Right atrium auricular region (tissue), 2 donors: ENCODE results near the gene GRIK1. TPM values are rescaled to one million over a fixed set of nuclear protein-coding genes. Genes with fewer than 3 reads are reported as not detected.

Source experiments
- DNase-seq: peaks from one replicate; pipeline ENCODE4 v3.0.0-alpha.2; 2019; ENCODE audit warnings: low spot score
- H3K27ac ChIP-seq, 2 donors: fragments of 200-600 bp; sonication (generic); 1 replicate in 1 of 2; 2 replicates in 1 of 2; pipeline ENCODE4 v1.5.1; 2016 to 2019
- H3K27me3 ChIP-seq, 2 donors: fragments of 200-600 bp; sonication (generic); one replicate each; pipeline versions ENCODE4 v1.5.1 to v1.6.0; 2017 to 2019
- H3K36me3 ChIP-seq: fragments of 200-600 bp; sonication (generic); one replicate; pipeline ENCODE4 v1.5.1; 2016
- H3K4me1 ChIP-seq, 2 donors: fragments of 200-600 bp; sonication (generic); one replicate each; pipeline versions ENCODE4 v1.5.1 to v1.6.0; 2017 to 2019
- H3K4me3 ChIP-seq, 2 donors: fragments of 200-600 bp; sonication (generic); 1 replicate in 1 of 2; 2 replicates in 1 of 2; pipeline ENCODE4 v1.5.1; 2017 to 2019; ENCODE audit warnings: mild to moderate bottlenecking in 1 of 2, moderate library complexity in 1 of 2
- H3K9me3 ChIP-seq, 2 donors: fragments of 200-600 bp; sonication (generic); one replicate each; pipeline ENCODE4 v1.5.1; 2019
- CTCF ChIP-seq, 2 donors: fragments of 200-600 bp; sonication (generic); IDR thresholded peaks; one replicate each; pipeline ENCODE4 v1.5.1; 2019; ENCODE audit warnings: antibody characterized with exemption in 2 of 2
- total RNA-seq, 2 donors: library from RNA; depleted of rRNA; stranded (reverse); fragments of >200 nt; gene quantifications; one replicate each; pipeline ENCODE4 v1.1.0, GENCODE V29; 2016

The GRIK1 gene
- total RNA-seq, 2 donors from 2014 or later = not detected

- Histone ChIP-seq H3K4me3 (peak overlapping the region in 1 of 2 donors; percentile 36), H3K27me3 (peaks cover 0 to 9% of the 10 kb centered on the region in 2 donors), H3K4me1 (peaks cover 0 to 14% of the 10 kb centered on the region in 2 donors), H3K9me3 (no peaks in the 10 kb centered on the region), H3K36me3 (no peaks in the 10 kb centered on the region), H3K27ac (no peak overlapping the region)
- DNase-seq = no peak
- no peak for TF ChIP-seq CTCF (IDR thresholded peaks at IDR 0.05)
Measured at GRCh38 chr21:29939104-29939923, 482 bp downstream of the GRIK1 start.

- Histone ChIP-seq H3K9me3 (no peaks in the 10 kb centered on the region), H3K36me3 (no peaks in the 10 kb centered on the region), H3K4me1 (peaks cover 0 to 14% of the 10 kb centered on the region in 2 donors), H3K27ac (no peak overlapping the region), H3K27me3 (peaks cover 0 to 9% of the 10 kb centered on the region in 2 donors), H3K4me3 (no peak overlapping the region)
- DNase-seq = no peak
- TF ChIP-seq CTCF (IDR thresholded peaks at IDR 0.05) = no peak
Measured at GRCh38 chr21:29938776-29939103, 1.1 kb downstream of the GRIK1 start.

- Histone ChIP-seq H3K4me1 (no peaks in the 10 kb centered on the region), H3K27ac (no peak overlapping the region), H3K4me3 (no peak overlapping the region), H3K36me3 (no peaks in the 10 kb centered on the region), H3K27me3 (no peaks in the 10 kb centered on the region), H3K9me3 (no peaks in the 10 kb centered on the region)
- DNase-seq = no peak
- no peak for TF ChIP-seq CTCF (IDR thresholded peaks at IDR 0.05)
Measured at GRCh38 chr21:29933088-29933487, 6.7 kb downstream of the GRIK1 start.

- Histone ChIP-seq H3K4me3 (no peak overlapping the region), H3K27ac (no peak overlapping the region), H3K4me1 (no peaks in the 10 kb centered on the region), H3K9me3 (no peaks in the 10 kb centered on the region), H3K27me3 (no peaks in the 10 kb centered on the region), H3K36me3 (no peaks in the 10 kb centered on the region)
- TF ChIP-seq CTCF (IDR thresholded peaks at IDR 0.05) = no peak
- no peak for DNase-seq
Measured at GRCh38 chr21:29928537-29928936, 11.3 kb downstream of the GRIK1 start.

GRCh38 chr21:29920938-29921337 lies 18.9 kb downstream of the GRIK1 start:
- Histone ChIP-seq H3K27ac (no peak overlapping the region), H3K4me3 (no peak overlapping the region), H3K36me3 (no peaks in the 10 kb centered on the region), H3K4me1 (no peaks in the 10 kb centered on the region), H3K9me3 (no peaks in the 10 kb centered on the region), H3K27me3 (no peaks in the 10 kb centered on the region)
- DNase-seq = no peak
- no peak for TF ChIP-seq CTCF (IDR thresholded peaks at IDR 0.05)

- H3K27me3 ChIP-seq = no peaks in the 10 kb centered on the region
- peaks cover 0 to 7% of the 10 kb centered on the region in 2 donors for H3K9me3 ChIP-seq
- no peak overlapping the region for H3K27ac ChIP-seq
- no peak for TF ChIP-seq CTCF (IDR thresholded peaks at IDR 0.05)
- H3K4me1 ChIP-seq = no peaks in the 10 kb centered on the region
- H3K36me3 ChIP-seq = no peaks in the 10 kb centered on the region
- no peak for DNase-seq
- no peak overlapping the region for H3K4me3 ChIP-seq
Measured at GRCh38 chr21:29914326-29914725, 25.5 kb downstream of the GRIK1 start.
